Stimulated activated CD4-positive, alpha-beta T cell treated with anti-CD3 and anti-CD28 coated beads, Interleukin-12 subunit alpha, Interleukin-12 subunit beta, amount 100 ng/mL, for 4 hours (primary cell): ENCODE results near the gene NR3C1.
"Not testable (repeated sequence)": the region's sequence is repeated elsewhere in the genome, so short reads cannot be mapped to it uniquely, and the experiment has no call there.

ENCODE experiments used
- DNase-seq: peaks from one replicate; pipeline ENCODE4 v3.0.0-alpha.2; 2020

NR3C1 gene

DNA sequence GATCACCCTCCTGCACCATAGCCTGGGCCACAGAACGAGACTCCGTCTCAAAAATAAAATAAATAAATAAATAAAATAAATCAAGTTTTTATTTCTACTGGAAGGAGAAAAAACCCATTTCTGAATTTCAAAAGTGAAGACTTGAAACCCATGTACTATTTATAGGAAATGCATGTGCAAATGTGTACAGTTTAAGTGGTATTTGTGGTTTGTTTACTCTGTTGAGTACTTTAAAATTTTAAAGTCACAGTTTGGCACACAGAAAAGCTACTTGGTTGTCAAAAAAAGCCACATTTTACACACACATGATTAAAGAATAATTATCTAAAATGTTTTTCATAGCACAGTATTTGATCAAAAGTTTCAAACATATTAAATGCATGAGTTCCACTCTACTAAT is 43.6 kb downstream of the NR3C1 start:
- no peak for DNase-seq

DNA sequence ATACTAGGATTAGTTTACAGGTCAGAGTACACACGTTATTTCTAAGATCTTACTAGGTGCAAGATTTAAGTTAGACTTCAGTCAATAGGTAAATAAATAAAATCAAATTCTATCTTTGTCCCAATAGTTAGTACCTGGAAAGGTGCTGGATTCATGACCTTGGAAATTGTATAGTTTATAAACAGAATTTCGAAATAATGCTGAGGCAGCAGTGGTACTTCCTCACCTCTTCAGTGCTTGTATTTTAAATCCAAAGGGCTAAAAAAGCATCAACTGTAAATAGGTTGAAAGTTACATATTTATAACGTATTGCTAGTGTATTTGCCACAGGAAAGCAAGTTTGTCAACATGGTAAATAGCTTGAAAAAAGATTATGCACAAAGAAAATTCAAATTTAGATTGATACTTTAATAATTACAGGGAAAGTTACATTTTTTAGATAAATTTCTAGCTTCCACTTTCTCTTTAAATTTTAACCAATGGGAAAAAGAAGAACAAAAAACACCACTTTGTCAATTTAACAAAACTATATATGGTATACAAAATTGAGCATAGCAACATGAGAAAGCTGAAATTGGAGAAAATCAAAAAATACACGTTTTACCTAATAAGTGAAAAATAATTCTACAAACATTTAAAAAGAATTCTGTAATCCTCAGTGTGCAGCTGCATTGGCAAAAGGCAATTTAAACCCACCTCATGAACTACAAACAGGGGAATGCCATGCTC is 46.5 kb downstream of the NR3C1 start:
- DNase-seq, result no peak

DNA sequence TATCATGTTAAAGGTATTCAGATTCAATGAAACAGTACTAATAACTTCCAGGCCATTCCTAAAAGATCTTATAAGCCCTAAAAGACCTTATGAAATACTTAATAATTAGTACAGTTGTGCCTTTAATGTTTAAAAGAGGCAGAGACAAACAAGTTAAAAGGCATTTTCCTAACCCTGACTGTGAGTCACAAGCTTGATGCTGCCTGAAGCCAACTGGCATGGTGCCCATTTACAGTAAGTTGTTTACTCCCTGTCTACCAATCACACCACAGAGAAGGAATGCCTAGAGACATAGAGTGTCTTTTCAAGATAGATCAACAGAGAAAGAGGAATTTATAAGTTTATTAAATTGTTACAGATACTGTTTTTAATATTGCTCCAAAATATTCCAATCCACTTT is 47.8 kb downstream of the NR3C1 start:
- peak; percentile 10 for DNase-seq

DNA sequence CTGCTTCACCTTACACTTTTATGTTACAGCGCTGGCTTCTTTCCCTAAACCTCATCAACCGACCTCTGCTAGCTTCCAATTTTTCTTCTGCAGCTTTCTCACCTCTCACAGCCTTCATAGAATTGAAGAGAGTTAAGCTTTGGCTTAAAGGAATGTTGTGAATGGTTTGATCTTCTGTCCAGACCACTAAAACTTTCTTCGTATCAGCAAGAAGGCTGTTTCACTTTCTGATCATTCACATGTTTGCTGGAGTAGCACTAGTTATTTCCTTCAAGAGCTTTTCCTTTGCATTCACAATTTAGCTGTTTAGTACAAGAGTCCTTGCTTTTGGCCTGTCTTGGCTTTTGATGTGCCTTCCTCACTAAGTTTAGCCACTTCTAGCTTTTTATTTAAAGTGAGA is 49.5 kb downstream of the NR3C1 start:
- no peak for DNase-seq

DNA sequence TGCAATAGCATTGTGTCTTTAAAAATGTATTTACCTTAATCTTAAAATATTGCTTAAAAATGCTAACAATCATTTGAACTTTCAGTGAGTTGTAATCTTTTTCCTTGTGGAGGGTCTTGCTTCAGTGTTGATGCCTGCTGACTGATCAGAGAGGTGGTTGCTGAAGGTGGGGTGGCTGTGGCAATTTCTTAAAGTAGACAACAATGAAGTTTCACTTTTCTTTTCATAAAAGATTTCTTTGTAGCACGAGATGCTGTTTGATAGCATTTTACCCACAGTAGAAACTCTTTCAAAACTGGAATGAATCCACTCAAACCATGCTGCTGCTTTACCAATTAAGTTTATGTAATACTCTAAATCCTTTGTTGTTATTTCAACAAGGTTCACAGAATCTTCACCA is 50.8 kb downstream of the NR3C1 start:
- DNase-seq, result no peak

DNA sequence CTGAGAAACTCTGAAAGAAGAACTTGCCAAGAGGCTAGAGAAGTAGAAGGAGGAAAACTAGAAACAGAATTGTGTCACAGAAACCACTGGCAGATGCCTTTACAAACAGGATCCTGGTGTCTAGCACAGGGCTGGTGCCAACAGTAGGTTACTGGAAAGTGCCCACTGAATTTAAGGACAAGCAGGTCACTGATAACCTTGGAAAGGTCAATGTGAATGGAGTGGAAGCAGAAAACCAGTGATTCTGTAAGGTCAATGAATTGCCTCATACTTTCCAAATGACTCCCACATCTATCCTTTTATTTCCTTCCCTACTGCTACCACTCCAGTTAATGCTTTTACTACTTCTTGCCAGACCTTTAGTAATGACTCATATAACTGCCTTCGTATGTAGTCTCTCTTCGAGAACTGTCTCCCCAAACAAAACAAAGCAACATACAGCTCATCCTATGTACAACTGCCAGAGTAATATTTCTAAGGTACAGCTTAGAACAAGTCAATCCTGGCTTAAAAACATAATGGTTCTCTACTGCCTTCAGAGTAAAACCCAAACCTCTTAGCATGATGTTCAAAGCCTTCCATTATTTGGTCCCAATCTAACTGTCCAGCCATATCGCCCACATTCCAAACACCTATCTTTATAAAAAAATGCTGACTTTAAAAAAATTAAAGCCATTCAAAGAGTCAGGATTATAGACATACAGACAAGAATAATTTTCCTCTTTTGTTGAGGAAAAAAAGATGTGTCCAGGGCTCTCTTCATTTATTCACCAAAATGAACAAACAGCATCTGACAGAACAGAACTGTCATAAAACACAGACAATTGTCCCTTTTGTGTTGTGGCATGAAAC is 52.5 kb downstream of the NR3C1 start:
- DNase-seq, result no peak

DNA sequence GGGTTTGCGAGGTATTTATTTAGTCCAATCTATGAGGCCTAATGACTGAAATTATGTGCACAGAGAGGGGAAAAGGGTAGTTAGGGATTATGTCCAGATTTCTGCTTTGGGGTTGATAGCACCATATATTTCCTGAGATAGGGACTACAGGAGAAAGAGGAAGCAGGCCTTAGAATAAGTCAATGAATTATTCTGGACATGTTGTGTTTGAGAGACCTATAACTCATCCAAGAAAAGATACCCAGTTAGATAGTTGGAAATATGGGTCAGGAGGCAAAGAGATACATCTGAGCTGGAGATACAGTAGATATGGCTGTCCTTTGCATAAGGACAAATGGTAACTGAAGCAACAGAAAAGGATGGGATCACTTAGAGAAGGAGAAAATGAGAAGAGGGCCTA is 53.1 kb downstream of the NR3C1 start:
- no peak for DNase-seq

DNA sequence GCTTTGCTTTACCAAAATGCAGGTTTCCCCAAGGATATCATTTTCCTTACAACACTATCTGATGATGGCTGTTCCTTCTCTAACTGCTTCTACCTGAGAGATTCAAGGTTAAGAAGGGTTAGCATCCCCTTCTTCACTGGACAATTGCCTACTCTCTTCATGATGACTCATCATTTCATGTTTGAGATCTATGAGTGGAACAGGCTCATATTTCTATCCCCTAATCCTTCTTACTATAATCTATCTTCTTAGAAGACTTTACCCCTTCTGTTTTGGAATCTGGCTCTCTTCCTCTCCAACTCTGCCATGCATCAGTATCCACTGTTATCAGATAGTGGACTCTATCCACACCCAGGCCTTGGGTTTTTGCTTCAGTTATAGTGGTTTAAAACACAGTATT is 54.3 kb downstream of the NR3C1 start:
- DNase-seq, result no peak

DNA sequence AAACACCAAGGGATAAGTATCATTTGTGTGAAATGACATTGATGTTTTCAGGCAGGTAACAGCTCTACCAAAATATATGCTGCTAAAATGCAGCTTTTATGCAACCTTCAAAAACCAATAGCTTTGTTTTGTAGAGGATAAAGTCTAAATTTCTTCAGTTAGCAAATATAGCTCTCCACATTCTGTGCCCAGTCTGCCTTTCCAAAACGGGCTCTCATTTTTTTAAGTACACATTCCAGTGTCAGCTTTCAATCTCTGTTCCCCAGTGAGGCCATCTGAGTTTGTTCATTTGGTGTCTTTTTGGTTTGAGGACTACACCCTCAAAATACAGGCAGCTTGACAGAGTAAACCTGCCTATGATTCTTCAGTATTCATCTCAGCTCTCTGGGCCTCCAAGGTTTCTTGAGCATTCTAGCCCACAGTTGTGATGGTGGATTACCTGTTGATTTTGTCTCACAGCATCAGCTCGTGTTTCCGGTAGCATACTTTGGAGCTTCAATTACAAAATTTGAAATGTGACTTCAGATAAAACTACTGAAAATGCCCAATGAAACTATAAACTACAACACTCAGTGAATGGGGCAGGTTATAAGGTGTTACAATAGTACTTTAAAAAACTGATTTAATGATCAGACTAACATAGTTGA is 55.7 kb downstream of the NR3C1 start:
- DNase-seq, result no peak

DNA sequence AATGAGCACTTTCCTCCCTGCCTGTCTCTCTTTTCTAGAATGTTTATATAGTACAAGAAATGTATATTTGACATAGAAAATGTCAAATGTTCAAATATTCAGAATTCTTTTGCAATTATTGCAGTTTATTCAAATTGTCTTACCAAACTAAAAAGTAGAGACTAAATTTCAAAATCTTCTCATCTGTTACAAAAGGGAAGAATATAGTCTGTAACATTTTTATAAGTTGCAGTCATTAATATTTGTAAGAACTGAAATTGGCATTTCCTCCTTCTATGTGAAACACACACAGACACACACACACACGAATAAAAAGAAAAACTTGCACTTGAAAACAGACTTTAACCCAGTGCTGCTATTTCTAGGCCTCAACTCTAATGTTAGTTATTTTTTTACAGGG is 56.4 kb downstream of the NR3C1 start:
- DNase-seq, result no peak

DNA sequence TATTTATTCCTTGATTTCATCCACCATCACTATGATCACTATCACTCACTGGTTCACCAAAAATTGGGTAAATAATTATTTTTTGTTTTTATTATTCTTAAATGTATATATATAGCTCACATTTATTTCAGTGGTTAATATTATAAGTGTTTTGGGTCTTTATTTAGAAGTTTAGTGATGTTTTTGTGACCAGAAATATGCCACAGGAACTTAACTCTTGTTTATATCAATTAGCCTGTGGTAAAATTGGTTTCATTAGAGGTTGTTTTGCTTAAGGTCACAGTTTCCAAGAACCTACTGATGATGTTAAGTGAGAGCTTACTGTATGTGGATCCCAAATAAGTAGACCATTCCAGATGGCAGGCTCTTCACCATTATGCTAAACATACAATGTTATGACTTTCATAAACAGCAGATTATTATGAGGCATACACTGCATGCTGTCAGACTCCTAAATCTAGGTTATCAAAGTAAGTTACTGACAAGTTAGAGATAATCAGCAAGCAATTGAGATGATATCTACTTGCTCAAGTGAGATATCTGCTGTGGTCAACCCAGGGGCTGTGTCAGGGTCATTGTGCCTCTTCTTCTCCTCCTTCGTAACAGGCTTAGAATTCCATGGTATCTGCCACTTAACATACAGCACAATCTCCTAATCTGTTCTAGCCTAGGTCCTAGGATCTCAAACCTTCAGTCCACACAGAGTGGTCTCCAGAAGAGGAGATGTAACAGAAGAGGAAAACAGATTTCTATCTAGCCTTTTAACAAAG is 57.6 kb downstream of the NR3C1 start:
- no peak for DNase-seq

DNA sequence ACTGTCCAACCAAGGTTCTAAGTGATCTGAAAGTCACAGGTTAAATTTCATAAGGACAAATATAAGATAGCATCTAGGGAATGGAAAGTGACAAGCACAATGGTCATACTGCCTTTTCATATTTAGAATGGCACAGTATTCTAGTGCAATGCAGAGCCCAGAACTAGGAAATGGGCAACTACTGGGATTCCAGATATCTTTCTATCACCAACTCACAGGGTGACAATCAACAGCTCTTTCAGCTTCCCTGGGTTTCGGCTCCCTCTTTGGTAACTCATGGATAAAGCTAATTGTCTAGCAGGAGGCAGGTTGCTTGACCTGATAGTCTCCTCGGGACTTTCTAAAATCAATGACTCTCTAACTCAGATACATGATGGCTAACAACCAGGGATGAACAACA is 60.4 kb downstream of the NR3C1 start:
- DNase-seq, result no peak

DNA sequence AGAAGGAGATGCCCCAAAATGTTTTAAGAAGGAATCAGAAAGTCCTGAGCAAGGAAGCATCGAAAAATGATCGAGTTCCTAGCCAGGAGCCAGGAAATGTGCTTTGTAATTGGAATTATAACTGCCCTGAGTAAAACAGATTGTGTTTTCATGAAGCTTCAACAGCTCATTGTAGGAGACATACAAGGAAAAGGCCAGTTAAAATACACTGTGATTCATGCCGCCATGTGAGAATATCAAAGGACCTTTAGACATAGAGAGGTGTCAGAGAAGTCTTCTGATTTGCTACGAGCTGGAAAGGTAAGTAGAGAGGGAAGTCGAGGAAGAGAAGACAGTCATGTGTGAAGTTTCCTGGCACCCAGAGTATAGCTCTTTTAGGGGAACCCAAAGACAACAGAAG is 60.9 kb downstream of the NR3C1 start:
- no peak for DNase-seq

DNA sequence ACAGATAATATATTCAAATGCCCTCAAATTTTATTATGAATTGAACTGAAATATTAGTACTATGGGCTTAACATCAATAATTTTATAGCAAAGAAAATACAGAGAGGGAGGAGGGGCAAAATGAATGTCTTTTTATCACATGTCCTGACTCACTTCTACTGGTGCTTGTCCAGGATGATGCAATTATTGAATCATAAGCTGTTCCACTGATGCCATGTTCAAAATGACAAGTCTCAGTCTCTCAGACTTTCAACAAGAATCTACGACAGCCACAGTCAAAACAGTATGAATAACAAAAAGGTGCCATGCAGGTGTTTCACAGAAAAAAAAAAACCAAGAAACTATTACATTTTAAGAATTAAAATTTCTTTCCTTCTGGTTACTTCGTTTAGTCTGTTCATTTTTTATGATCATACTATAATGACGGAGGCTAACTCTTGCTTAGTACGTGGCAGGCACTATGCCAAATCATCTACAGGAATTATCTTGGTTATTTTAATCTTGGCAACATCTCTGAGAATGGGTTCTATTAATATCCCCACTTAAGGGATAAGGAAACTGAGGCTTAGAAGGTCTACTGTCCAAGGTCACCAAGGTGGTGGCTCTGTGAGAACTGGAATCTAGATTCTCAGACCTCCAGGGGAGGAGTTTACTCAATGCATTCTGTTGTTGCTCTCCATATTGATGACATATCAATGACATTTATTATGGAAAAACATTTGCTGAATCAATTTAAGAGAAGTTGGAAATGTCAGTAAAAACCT is 61.5 kb downstream of the NR3C1 start:
- DNase-seq, result no peak

DNA sequence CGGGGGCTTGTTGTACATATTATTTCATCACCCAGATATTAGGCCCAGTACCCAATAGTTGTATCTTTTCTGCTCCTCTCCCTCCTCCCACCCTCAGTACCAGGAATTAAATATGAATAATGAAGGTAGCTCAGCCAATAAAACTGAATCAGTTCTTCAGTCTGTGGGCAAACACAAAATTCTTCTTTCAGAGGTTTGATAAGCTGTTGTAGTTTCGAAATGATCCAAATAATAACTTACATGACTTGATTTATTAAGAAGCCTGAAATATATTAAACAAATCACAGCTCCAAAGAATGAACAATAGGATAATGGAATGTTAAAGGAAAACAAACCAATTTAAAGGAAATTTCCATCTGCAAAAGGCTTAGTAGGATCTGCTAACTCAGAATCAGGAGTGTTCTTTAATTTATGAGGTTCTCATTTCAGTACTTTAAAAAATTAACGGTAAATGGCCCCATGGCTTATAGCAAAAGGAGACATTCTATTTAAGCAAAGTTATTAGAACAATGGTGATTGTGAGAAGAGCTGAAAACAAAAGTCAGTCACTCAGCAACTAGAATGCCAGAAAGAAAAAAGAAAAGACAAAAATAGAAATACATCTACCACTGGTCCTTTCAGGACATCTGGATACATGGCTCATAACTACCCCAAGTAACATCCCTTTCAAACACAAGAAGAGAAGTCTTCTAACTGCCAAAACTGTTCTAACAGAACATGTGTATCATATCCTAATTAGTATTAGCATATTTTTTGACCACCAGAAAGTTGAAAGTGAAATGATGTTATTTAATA is 62.4 kb downstream of the NR3C1 start:
- no peak for DNase-seq

DNA sequence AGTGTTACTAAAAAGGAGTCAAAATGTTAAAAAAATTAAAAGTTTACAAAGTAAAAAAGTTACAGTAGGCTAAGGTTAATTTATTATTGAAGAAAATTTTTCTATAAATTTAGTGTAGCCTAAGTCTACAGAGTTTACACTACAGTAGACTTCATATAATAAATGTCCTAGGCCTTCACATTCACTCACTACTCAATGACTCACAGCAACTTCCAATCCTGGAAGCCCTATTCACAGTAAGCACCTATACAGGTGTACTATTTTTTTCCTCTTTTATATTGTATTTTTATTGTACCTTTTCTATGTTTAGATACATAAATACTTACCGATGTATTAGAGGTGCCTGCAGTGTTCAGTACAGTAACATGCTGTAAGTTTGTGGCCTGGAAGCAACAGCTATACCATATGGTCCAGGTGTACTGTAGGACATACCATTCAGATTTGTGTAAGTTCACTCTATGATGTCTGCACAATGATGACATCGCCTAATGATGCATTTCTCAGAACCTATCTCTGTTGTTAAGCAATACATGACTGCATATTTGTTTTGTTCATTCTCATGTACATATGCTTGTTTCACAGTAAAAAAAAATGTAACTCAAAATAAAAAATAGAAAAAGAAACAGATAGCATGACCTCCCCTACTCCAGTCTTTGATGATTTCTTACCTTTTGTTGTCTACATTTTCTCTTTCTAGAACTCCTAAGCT is 64.7 kb downstream of the NR3C1 start:
- DNase-seq, result no peak

DNA sequence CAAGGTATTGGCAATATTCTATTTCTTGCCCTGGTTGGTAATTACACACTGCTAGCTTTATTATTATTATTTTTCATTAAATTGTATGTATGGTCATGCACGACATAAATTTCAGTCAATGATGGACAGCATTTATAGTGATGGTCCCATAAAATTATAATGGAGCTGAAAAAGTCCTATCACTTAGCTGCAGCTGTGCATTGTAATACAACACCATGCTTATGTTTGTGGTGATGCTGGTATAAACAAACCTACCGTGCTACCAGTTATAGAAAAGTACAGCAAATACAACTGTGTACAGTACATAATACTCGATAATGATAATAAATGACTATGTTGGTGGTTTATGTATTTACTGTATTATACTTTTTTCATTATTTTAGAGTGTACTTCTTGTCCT is 65.5 kb downstream of the NR3C1 start:
- DNase-seq, result no peak

DNA sequence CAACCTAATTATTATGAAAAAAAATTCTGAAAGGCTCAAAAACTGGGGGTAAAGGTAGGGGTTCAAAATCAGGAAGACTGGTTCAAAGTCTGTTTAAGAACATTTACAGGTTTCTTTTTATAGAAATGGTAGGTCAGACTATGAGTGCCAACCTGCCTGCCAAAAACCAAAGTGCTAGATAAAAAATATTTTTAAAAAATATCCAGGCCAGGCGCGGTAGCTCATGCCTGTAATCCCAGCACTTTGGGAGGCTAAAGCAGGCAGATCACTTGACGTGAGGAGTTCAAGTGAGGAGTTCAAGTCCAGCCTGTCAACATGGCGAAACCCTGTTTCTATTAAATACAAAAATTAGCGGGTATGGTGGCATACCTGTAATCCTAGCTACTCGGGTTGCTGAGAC is 67.0 kb downstream of the NR3C1 start:
- DNase-seq, result no peak

DNA sequence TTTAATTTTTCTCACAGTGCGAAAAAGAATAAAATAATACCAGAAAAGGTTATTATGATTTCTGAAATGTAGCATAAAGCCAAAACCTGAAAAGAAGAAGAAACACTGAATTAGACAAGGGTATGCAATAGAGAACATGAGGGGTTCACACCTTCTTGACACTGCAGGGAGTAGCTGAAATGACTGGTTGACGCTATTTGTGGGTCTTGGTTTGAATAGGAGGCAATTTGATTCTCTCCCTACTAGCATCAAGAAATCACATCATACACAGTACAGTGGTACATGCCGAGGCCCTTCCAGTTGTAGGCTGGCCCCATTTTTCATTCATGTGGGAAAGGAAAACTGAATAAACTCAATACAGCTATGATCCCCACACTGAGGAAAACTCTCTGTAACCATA is 68.6 kb downstream of the NR3C1 start:
- no peak for DNase-seq

DNA sequence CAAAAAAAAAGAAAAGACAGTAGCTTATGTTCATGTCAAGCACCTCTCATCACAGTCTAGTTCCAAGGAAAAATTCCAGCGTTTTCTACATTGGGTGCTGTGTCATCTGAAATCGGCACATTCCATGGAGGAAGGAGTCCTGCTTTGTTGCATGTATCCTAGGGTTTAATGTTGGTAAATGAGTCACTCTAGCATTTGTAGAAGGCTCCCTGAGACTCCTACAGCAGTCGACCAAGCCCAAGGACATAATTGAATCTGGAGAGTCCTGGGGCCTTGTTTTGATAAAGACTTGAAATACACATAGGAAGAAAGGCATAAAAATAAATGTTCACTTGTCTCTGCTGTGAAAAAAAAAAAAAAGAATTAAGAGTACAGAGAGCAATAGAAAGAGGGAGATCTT is 69.1 kb downstream of the NR3C1 start:
- DNase-seq, result not testable (repeated sequence)

DNA sequence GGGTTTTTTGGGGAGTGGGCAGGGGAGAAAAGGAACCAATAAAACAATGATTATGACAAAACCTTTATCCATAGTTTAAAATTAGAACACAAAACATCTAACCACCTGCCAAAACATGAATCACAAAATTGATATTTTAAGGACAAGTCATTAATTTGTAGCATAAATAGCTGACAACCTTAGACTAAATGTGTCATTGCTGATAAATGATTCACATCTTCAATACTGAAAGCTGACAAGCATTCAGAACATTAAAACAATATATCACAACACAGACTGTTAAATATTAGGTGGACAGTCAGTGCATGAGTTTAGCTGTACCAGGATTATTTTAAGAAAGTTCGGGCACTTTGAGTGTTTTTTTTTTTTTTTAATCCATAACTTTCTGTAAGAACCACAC is 71.5 kb downstream of the NR3C1 start:
- DNase-seq, result no peak
